Activated CD8-positive, alpha-beta memory T cell treated with anti-CD3 and anti-CD28 coated beads, Interleukin-2, amount 50 U/mL, for 48 hours (primary cell): ENCODE results near the gene GPATCH2.

Source experiments
- DNase-seq: peaks from one replicate; pipeline ENCODE4 v3.0.0-alpha.2; 2020

The GPATCH2 gene

GRCh38 chr1:217577336-217577735 lies 53.6 kb downstream of the GPATCH2 start:
- DNase-seq, result no peak

GRCh38 chr1:217574265-217574949 lies 56.5 kb downstream of the GPATCH2 start:
- no peak for DNase-seq

- no peak for DNase-seq
These were observed 61.9 kb downstream of the GPATCH2 start for GRCh38 chr1:217569021-217569420.

GRCh38 chr1:217568200-217568599 lies 62.7 kb downstream of the GPATCH2 start:
- no peak for DNase-seq

- no peak for DNase-seq
These were observed 66.1 kb downstream of the GPATCH2 start for GRCh38 chr1:217564833-217565232.

GRCh38 chr1:217564207-217564606 lies 66.7 kb downstream of the GPATCH2 start:
- DNase-seq, result no peak

GRCh38 chr1:217563179-217563578 lies 67.7 kb downstream of the GPATCH2 start:
- no peak for DNase-seq

GRCh38 chr1:217562229-217562878 lies 68.5 kb downstream of the GPATCH2 start:
- DNase-seq, result no peak

- no peak for DNase-seq
These were observed 69.4 kb downstream of the GPATCH2 start for GRCh38 chr1:217561446-217561845.

GRCh38 chr1:217554849-217555248 lies 76.0 kb downstream of the GPATCH2 start:
- no peak for DNase-seq

GRCh38 chr1:217553949-217554509 lies 76.9 kb downstream of the GPATCH2 start:
- DNase-seq, result no peak

GRCh38 chr1:217552339-217552951 lies 78.4 kb downstream of the GPATCH2 start:
- no peak for DNase-seq

GRCh38 chr1:217542837-217543236 lies 88.1 kb downstream of the GPATCH2 start:
- DNase-seq, result no peak

- DNase-seq, result no peak
These were observed 88.6 kb downstream of the GPATCH2 start for GRCh38 chr1:217542136-217542777.

- no peak for DNase-seq
These were observed 90.6 kb downstream of the GPATCH2 start for GRCh38 chr1:217540321-217540720.

- no peak for DNase-seq
These were observed 91.4 kb downstream of the GPATCH2 start for GRCh38 chr1:217539510-217539909.

GRCh38 chr1:217535601-217536377 lies 95.1 kb downstream of the GPATCH2 start:
- DNase-seq, result no peak

GRCh38 chr1:217534566-217534965 lies 96.3 kb downstream of the GPATCH2 start:
- no peak for DNase-seq

GRCh38 chr1:217528271-217528670 lies 102.6 kb downstream of the GPATCH2 start:
- no peak for DNase-seq

- no peak for DNase-seq
These were observed 103.7 kb downstream of the GPATCH2 start for GRCh38 chr1:217527151-217527550.

GRCh38 chr1:217526636-217527035 lies 104.3 kb downstream of the GPATCH2 start:
- DNase-seq, result no peak

- DNase-seq, result no peak
These were observed 105.0 kb downstream of the GPATCH2 start for GRCh38 chr1:217525773-217526490.
